ENCODE measurements around the gene NSG1. TPM values are rescaled to one million over a fixed set of nuclear protein-coding genes. Genes with fewer than 3 reads are reported as not detected.

NSG1 gene
- total RNA-seq, 2 experiments from 2014 or later, result 10.3 to 10.4 TPM

- no peak for ATAC-seq (ENCODE audit: poor library complexity)
- POLR2A ChIA-PET, result interaction anchor here (1.5 kb wide), 1 partner anchor 11 kb away, joined by 3 read pairs; no protein-coding TSS in a partner anchor
- no peaks in the 10 kb centered on the region for H3K9me3 ChIP-seq (ENCODE audit: control insufficient read depth in 1 of 2, insufficient read depth in 1 of 2, low read length in 2 of 2)
Observed at GRCh38 chr4:4406455-4407298, 19.8 kb downstream of the NSG1 start.

GRCh38 chr4:4407299-4408131, 20.6 kb downstream of the NSG1 start:
- peaks cover 21% of the 10 kb centered on the region for H3K36me3 Mint-ChIP-seq (ENCODE audit: low read depth)
- H3K27me3 Mint-ChIP-seq, result no peaks in the 10 kb centered on the region
- Histone ChIP-seq H3K27me3 (ENCODE audit: control insufficient read depth in 1 of 2, insufficient read depth in 2 of 2, low read length in 2 of 2) (no peaks in the 10 kb centered on the region), H3K9me3 (ENCODE audit: control insufficient read depth in 1 of 2, insufficient read depth in 1 of 2, low read length in 2 of 2) (no peaks in the 10 kb centered on the region), H3K4me3 (ENCODE audit: low read length) (no peak overlapping the region), H3K27ac (ENCODE audit: low read depth in 1 of 2, low read length in 2 of 2) (no peak overlapping the region), H3K36me3 (ENCODE audit: insufficient read depth, low read length) (peaks cover 3% of the 10 kb centered on the region), H3K4me1 (ENCODE audit: insufficient read depth, low read length) (no peaks in the 10 kb centered on the region)
- H3K4me1 Mint-ChIP-seq (ENCODE audit: low read depth), result no peaks in the 10 kb centered on the region
- POLR2A ChIA-PET, result interaction anchor here (1.5 kb wide), 1 partner anchor 11 kb away, joined by 3 read pairs; no protein-coding TSS in a partner anchor
- CTCF ChIA-PET, result no interaction called here
- ATAC-seq (ENCODE audit: poor library complexity) (no peak), DNase-seq (no peak)
- no peak overlapping the region for H3K4me3 Mint-ChIP-seq
- H3K27ac Mint-ChIP-seq, result no peak overlapping the region
- intact Hi-C loops (cut with DNase I, micrococcal nuclease), result no loop called here
- TF ChIP-seq, protein P1, sequence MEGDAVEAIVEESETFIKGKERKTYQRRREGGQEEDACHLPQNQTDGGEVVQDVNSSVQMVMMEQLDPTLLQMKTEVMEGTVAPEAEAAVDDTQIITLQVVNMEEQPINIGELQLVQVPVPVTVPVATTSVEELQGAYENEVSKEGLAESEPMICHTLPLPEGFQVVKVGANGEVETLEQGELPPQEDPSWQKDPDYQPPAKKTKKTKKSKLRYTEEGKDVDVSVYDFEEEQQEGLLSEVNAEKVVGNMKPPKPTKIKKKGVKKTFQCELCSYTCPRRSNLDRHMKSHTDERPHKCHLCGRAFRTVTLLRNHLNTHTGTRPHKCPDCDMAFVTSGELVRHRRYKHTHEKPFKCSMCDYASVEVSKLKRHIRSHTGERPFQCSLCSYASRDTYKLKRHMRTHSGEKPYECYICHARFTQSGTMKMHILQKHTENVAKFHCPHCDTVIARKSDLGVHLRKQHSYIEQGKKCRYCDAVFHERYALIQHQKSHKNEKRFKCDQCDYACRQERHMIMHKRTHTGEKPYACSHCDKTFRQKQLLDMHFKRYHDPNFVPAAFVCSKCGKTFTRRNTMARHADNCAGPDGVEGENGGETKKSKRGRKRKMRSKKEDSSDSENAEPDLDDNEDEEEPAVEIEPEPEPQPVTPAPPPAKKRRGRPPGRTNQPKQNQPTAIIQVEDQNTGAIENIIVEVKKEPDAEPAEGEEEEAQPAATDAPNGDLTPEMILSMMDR (IDR thresholded peaks at IDR 0.05), result no peak
- no peaks in the 10 kb centered on the region for H3K9me3 Mint-ChIP-seq

More at GRCh38 chr4:4406455-4407298, 19.8 kb downstream of the NSG1 start:
- CTCF ChIA-PET, result interaction anchor here (0.5 kb wide), 1 partner anchor 528 kb away, joined by 4 read pairs; no protein-coding TSS in a partner anchor
- Mint-ChIP-seq H3K27ac (no peak overlapping the region), H3K4me1 (ENCODE audit: low read depth) (no peaks in the 10 kb centered on the region), H3K27me3 (no peaks in the 10 kb centered on the region), H3K4me3 (no peak overlapping the region), H3K36me3 (ENCODE audit: low read depth) (peaks cover 21% of the 10 kb centered on the region), H3K9me3 (no peaks in the 10 kb centered on the region)
- Histone ChIP-seq H3K4me3 (ENCODE audit: low read length) (no peak overlapping the region), H3K36me3 (ENCODE audit: insufficient read depth, low read length) (peaks cover 3% of the 10 kb centered on the region), H3K4me1 (ENCODE audit: insufficient read depth, low read length) (no peaks in the 10 kb centered on the region), H3K27me3 (ENCODE audit: control insufficient read depth in 1 of 2, insufficient read depth in 2 of 2, low read length in 2 of 2) (no peaks in the 10 kb centered on the region), H3K27ac (ENCODE audit: low read depth in 1 of 2, low read length in 2 of 2) (no peak overlapping the region)
- intact Hi-C loops (cut with DNase I, micrococcal nuclease), result no loop called here
- TF ChIP-seq, protein P1 (IDR thresholded peaks at IDR 0.05), result no peak
- no peak for DNase-seq

DNA sequence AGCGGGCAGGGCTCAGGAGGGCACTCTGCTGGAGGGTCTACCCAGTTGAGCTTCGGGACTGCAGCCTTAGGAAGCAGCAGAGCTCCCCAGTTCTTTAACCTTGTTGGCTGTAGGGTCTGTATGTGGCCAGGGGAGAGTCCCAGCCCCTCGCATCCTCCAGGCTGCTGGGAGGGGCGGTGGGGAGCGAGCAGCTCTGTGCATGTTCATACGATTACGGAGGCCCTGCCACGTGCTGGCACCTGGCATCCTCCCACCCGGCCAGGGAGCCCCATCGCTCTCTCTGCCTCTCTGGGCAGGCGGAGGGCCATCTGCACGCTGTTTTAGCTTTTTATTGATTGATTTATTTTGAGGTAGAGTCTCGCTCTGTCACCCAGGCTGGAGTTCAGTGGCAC, 21.2 kb downstream of the NSG1 start:
- Histone ChIP-seq H3K27ac (ENCODE audit: low read depth in 1 of 2, low read length in 2 of 2) (no peak overlapping the region), H3K27me3 (ENCODE audit: control insufficient read depth in 1 of 2, insufficient read depth in 2 of 2, low read length in 2 of 2) (no peaks in the 10 kb centered on the region), H3K4me3 (ENCODE audit: low read length) (no peak overlapping the region), H3K36me3 (ENCODE audit: insufficient read depth, low read length) (peaks cover 2% of the 10 kb centered on the region), H3K9me3 (ENCODE audit: control insufficient read depth in 1 of 2, insufficient read depth in 1 of 2, low read length in 2 of 2) (no peaks in the 10 kb centered on the region), H3K4me1 (ENCODE audit: insufficient read depth, low read length) (no peaks in the 10 kb centered on the region)
- intact Hi-C loops (cut with DNase I, micrococcal nuclease), result no loop called here
- Mint-ChIP-seq H3K4me3 (no peak overlapping the region), H3K27me3 (no peaks in the 10 kb centered on the region), H3K9me3 (no peaks in the 10 kb centered on the region), H3K36me3 (ENCODE audit: low read depth) (peaks cover 19% of the 10 kb centered on the region), H3K27ac (no peak overlapping the region), H3K4me1 (ENCODE audit: low read depth) (no peaks in the 10 kb centered on the region)
- no peak for DNase-seq
- CTCF ChIA-PET, result no interaction called here
- TF ChIP-seq, protein P1 (IDR thresholded peaks at IDR 0.05), result no peak
- POLR2A ChIA-PET, result interaction anchor here (1.5 kb wide), 1 partner anchor 10 kb away, joined by 3 read pairs; no protein-coding TSS in a partner anchor
- no peak for ATAC-seq (ENCODE audit: poor library complexity)

Data from CD4-positive, alpha-beta T cell (primary cell).